HepG2 (cell line): ENCODE data around the gene TCFL5. TPM values are rescaled to one million over a fixed set of nuclear protein-coding genes. Genes with fewer than 3 reads are reported as not detected.

Experiments
- DNMT1 ChIP-seq: sonication (generic); formaldehyde crosslinking; IDR thresholded peaks from 2 replicates; pipeline ENCODE4 v1.5.1; 2020; ENCODE audit warnings: mild to moderate bottlenecking, missing genetic modification reagents
- DZIP1 ChIP-seq: sonication (generic); formaldehyde crosslinking; IDR thresholded peaks from 2 replicates; pipeline ENCODE4 v1.5.0; 2020; ENCODE audit warnings: mild to moderate bottlenecking, missing genetic modification reagents
- ESRRA ChIP-seq: sonication (generic); formaldehyde crosslinking; IDR thresholded peaks from 2 replicates; pipeline ENCODE4 v1.5.1; 2020; ENCODE audit warnings: mild to moderate bottlenecking, low read depth, missing genetic modification reagents
- GLI4 ChIP-seq: sonication (generic); formaldehyde crosslinking; IDR thresholded peaks from 2 replicates; pipeline ENCODE4 v1.5.1; 2020; ENCODE audit warnings: missing genetic modification reagents, mild to moderate bottlenecking, moderate library complexity, borderline replicate concordance
- GPN1 ChIP-seq: sonication (generic); formaldehyde crosslinking; IDR thresholded peaks from 2 replicates; pipeline ENCODE4 v1.5.1; 2020; ENCODE audit warnings: missing genetic modification reagents, borderline replicate concordance
- HNRNPLL ChIP-seq: fragments of 200-400 bp; formaldehyde crosslinking; IDR thresholded peaks from 2 replicates; pipeline ENCODE4 v1.6.1; 2017; ENCODE audit warnings: mild to moderate bottlenecking, low read depth, low read length; ENCODE audit not compliant: poor library complexity, severe bottlenecking
- MLLT10 ChIP-seq: sonication (generic); formaldehyde crosslinking; IDR thresholded peaks from 2 replicates; pipeline ENCODE4 v1.4.0; 2020; ENCODE audit warnings: missing genetic modification reagents
- NFKB2 ChIP-seq: sonication (generic); formaldehyde crosslinking; IDR thresholded peaks from 2 replicates; pipeline ENCODE4 v1.4.0; 2020; ENCODE audit warnings: missing genetic modification reagents, borderline replicate concordance
- NRL ChIP-seq: sonication (generic); formaldehyde crosslinking; IDR thresholded peaks from 2 replicates; pipeline ENCODE4 v1.5.0; 2020; ENCODE audit warnings: missing genetic modification reagents, mild to moderate bottlenecking, moderate library complexity, borderline replicate concordance
- RORA ChIP-seq: sonication (generic); formaldehyde crosslinking; IDR thresholded peaks from 2 replicates; pipeline ENCODE4 v1.5.0; 2020; ENCODE audit warnings: mild to moderate bottlenecking, missing genetic modification reagents, moderate library complexity
- SMAD1 ChIP-seq: sonication (generic); formaldehyde crosslinking; IDR thresholded peaks from 2 replicates; pipeline ENCODE4 v1.4.0; 2020; ENCODE audit warnings: missing genetic modification reagents, low read depth, mild to moderate bottlenecking, borderline replicate concordance
- SNAPC2 ChIP-seq: sonication (generic); formaldehyde crosslinking; IDR thresholded peaks from 2 replicates; pipeline ENCODE4 v1.8.1; 2022; ENCODE audit warnings: mild to moderate bottlenecking, missing genetic modification reagents
- SP5 ChIP-seq: IDR thresholded peaks from 2 replicates; pipeline ENCODE4 v1.6.1; 2016; ENCODE audit warnings: low read depth, borderline replicate concordance
- TARDBP ChIP-seq: sonication (generic); formaldehyde crosslinking; IDR thresholded peaks from 2 replicates; pipeline ENCODE4 v1.8.0; 2022; ENCODE audit warnings: mild to moderate bottlenecking, missing genetic modification reagents
- TCF12 ChIP-seq, 2 experiments: fragments of 450-650 bp in 1 of 2; sonication (generic) in 1 of 2; formaldehyde crosslinking in 1 of 2; IDR thresholded peaks; 2 replicates each; pipeline versions ENCODE4 v1.6.1 to v1.8.0; 2017 to 2022; ENCODE audit warnings: antibody characterized with exemption in 1 of 2, mild to moderate bottlenecking in 1 of 2, missing genetic modification reagents in 1 of 2, moderate library complexity in 1 of 2
- THAP9 ChIP-seq: sonication (generic); formaldehyde crosslinking; IDR thresholded peaks from 2 replicates; pipeline ENCODE4; 2020; ENCODE audit warnings: missing genetic modification reagents, mild to moderate bottlenecking, borderline replicate concordance
- YEATS4 ChIP-seq: sonication (generic); formaldehyde crosslinking; IDR thresholded peaks from 2 replicates; pipeline ENCODE4 v1.4.0; 2020; ENCODE audit warnings: missing genetic modification reagents, borderline replicate concordance
- ZBTB14 ChIP-seq: sonication (generic); formaldehyde crosslinking; IDR thresholded peaks from 2 replicates; pipeline ENCODE4 v1.4.0; 2020; ENCODE audit warnings: missing genetic modification reagents
- ZNF256 ChIP-seq: sonication (generic); formaldehyde crosslinking; conservative IDR thresholded peaks from 2 replicates; pipeline ENCODE4 v1.4.0; 2020; ENCODE audit warnings: missing genetic modification reagents
- ZNF432 ChIP-seq: sonication (generic); formaldehyde crosslinking; IDR thresholded peaks from 2 replicates; pipeline ENCODE4 v1.5.0; 2020; ENCODE audit warnings: missing genetic modification reagents, mild to moderate bottlenecking, borderline replicate concordance
- ZNF724P ChIP-seq: sonication (generic); formaldehyde crosslinking; IDR thresholded peaks from 2 replicates; pipeline ENCODE4 v1.8.0; 2022; ENCODE audit warnings: missing genetic modification reagents, borderline replicate concordance
- polyA plus RNA-seq, 8 experiments: library from polyadenylated mRNA; depleted of rRNA in 3 of 8; stranded (reverse) in 7 of 8; unstranded in 1 of 8; fragments of >200 nt; fragmentation: Illumina TruSeq in 4 of 8; extraction: Trizol in 4 of 8; gene quantifications; 2 replicates each; pipeline versions ENCODE4 v1.2.1 to v1.2.3, GENCODE V29; 2011 to 2016; ENCODE audit warnings: low read depth in 4 of 8, missing spikeins in 1 of 8, mixed read lengths in 1 of 8; ENCODE audit not compliant: insufficient read depth in 1 of 8
- total RNA-seq, 5 experiments: library from RNA; depleted of rRNA; stranded (reverse); fragments of >200 nt; fragmentation: Illumina TruSeq; extraction: Trizol; gene quantifications; 2 replicates each; pipeline ENCODE4 v1.2.3, GENCODE V29; 2016; ENCODE audit warnings: low read depth in 1 of 5

The TCFL5 gene
- total and polyA plus RNA-seq, 2 of the 13 experiments (the other 11 are each of a cell fraction or from before 2014, with no cell fraction given), result 14.8 to 20.0 TPM

- TF ChIP-seq DZIP1, result no peak
- 0 out of 2 replicates have a peak, but pooled peaks have one; percentile 58 for TF ChIP-seq DNMT1
- peak; percentile 80 for TF ChIP-seq ESRRA (CRISPR knock-in tag)
- TF ChIP-seq RORA (CRISPR knock-in tag), result no peak
- peak; percentile 90; the same call in 1 of the 2 replicates for TF ChIP-seq THAP9
- TF ChIP-seq HNRNPLL, result peak; percentile 68
- peak; percentile 86; the same call in 1 of the 2 replicates for TF ChIP-seq ZNF432 (CRISPR knock-in tag)
- no peak for TF ChIP-seq MLLT10 (CRISPR knock-in tag)
- TF ChIP-seq GLI4 (CRISPR knock-in tag), result peak; percentile 67; the same call in 1 of the 2 replicates
- TF ChIP-seq ZNF256 (CRISPR knock-in tag), result peak; percentile 84
- no peak for TF ChIP-seq TCF12 (IDR thresholded peaks at IDR 0.05)
- no peak for TF ChIP-seq TCF12 (CRISPR knock-in tag; IDR thresholded peaks at IDR 0.05)
- no peak; the same call in 1 of the 2 replicates for TF ChIP-seq TARDBP (CRISPR knock-in tag)
- TF ChIP-seq ZBTB14 (CRISPR knock-in tag), result peak; percentile 71
- peak; percentile 85 for TF ChIP-seq NFKB2 (CRISPR knock-in tag)
- peak; percentile 78 for TF ChIP-seq NRL (CRISPR knock-in tag)
- TF ChIP-seq ZNF724P (CRISPR knock-in tag), result no peak
- no peak for TF ChIP-seq SNAPC2
- TF ChIP-seq GPN1 (CRISPR knock-in tag), result no peak
- TF ChIP-seq SP5 (CRISPR knock-in tag), result peak; percentile 92
- peak; percentile 95 for TF ChIP-seq SMAD1 (CRISPR knock-in tag)
- TF ChIP-seq YEATS4 (CRISPR knock-in tag), result peak; percentile 93
Observed at GRCh38 chr20:62805711-62806382, 55.8 kb downstream of the TCFL5 start (continued).
